HG03457 (cell line): Measurements from ENCODE around the gene C2CD4A.

Experiments used
- ATAC-seq: cut with Tn5 transposase; IDR thresholded peaks from one replicate; pipeline ENCODE4 v1.9.1; 2021; ENCODE audit warnings: moderate number of reproducible peaks; ENCODE audit not compliant: unreplicated experiment

C2CD4A gene

GRCh38 chr15:62093809-62094208 is 27.0 kb downstream of the C2CD4A start:
- no peak for ATAC-seq

DNA sequence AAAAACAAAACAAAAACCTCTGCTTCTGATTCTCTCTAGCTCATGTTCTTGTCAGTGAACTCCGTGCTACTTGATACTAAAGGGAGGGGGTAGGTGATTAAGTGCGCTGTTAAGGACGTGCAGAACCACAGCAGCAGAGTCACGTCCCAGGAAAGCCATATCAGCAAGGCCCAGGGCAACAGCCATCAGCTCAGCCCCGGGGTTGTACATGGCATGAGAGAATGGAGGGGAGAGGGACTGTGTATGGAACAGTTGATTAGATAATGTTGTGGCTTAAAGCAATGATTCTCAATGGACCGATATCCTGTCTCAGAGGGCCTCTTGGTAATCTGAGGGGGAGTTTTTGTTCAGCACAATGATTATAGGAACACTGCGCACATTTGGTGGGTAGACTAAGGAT is 27.6 kb downstream of the C2CD4A start:
- no peak for ATAC-seq

DNA sequence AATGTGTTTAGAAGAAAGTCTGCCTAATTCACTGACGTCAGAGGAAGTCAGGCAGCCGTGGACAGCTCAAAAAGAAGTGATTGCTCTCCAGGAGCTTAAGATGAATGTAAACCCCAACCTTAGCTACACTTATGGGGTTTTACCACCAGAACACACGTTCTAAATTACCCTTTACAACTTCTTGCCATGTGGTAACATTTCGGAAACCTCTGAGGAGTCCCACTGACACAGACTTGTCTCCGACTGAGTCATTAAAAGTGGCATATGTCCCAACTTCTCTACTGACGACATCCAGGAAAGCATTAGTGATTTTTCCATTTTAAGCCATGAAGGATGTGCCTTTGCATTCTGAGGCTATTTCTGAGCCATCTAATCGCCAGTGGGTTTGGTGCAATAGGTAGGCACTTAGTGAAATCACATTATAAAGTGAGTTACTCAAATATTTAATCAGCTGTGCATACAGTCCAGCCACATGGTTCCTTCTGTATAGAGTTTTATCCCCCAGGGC is 32.4 kb downstream of the C2CD4A start:
- no peak for ATAC-seq

GRCh38 chr15:62103431-62103830 is 36.7 kb downstream of the C2CD4A start:
- ATAC-seq, result no peak

GRCh38 chr15:62104401-62104800 is 37.6 kb downstream of the C2CD4A start:
- ATAC-seq, result no peak

DNA sequence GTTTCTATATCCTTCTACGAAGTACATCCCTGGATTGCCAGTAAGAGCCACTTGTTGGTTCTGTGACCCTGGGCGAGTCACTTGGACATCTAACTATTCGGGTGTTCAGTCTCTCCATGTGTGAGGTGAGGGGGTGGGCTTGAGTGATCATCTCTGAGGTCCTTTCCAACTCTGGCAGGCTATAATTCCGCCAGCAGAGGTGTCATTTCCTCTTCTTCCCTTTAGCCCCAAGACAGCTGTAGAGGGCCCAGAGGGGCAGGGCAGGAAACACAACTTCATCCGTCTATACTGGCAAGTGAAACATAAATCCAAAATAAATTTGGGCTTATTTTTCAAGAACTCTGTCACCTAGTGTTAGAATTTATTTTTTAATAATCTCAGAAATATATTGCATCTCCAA is 38.1 kb downstream of the C2CD4A start:
- no peak for ATAC-seq

- no peak for ATAC-seq
Measured at GRCh38 chr15:62105266-62105665, 38.5 kb downstream of the C2CD4A start.

- ATAC-seq, result no peak
Measured at GRCh38 chr15:62106096-62106495, 39.3 kb downstream of the C2CD4A start.

GRCh38 chr15:62107571-62108121 is 40.9 kb downstream of the C2CD4A start:
- ATAC-seq, result no peak

DNA sequence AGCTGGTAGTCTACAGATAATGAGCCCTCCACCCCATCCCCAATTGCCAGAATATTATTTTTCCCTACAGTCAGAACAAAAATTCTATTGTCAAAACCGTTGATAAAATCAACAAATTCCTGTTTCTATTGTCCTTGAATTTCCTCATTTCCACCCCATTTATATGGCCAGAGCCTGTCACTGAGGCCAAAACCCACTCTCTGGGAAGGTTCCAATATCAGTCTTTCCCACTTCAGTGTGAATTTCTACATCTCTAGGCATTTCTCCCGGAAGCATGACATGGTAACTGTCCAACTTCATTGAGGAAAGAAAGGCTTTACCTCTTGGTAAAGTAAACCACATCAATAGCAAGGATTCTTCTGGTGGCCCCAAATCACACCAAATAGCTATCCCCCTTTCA is 41.6 kb downstream of the C2CD4A start:
- ATAC-seq, result no peak

DNA sequence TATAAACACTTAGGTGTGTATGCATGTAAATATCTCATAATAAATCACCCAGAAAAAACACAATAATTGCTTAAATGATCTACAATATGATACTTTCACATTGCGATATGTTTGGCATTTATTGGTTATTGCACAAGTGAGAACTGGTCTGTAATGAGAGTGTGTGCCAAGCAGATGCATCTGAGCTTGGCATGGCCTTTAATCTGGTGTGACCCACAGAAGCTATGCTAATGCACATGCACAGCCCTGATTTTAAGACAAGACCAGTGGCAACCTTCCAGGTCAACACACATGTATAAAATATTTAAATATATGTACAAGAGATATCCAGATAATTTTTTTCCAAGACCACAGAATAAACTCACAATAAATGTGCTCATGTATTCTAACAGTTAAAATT is 42.7 kb downstream of the C2CD4A start:
- no peak for ATAC-seq

- no peak for ATAC-seq
Measured at GRCh38 chr15:62109982-62110851, 43.4 kb downstream of the C2CD4A start.

GRCh38 chr15:62112081-62112480 is 45.3 kb downstream of the C2CD4A start:
- no peak for ATAC-seq

DNA sequence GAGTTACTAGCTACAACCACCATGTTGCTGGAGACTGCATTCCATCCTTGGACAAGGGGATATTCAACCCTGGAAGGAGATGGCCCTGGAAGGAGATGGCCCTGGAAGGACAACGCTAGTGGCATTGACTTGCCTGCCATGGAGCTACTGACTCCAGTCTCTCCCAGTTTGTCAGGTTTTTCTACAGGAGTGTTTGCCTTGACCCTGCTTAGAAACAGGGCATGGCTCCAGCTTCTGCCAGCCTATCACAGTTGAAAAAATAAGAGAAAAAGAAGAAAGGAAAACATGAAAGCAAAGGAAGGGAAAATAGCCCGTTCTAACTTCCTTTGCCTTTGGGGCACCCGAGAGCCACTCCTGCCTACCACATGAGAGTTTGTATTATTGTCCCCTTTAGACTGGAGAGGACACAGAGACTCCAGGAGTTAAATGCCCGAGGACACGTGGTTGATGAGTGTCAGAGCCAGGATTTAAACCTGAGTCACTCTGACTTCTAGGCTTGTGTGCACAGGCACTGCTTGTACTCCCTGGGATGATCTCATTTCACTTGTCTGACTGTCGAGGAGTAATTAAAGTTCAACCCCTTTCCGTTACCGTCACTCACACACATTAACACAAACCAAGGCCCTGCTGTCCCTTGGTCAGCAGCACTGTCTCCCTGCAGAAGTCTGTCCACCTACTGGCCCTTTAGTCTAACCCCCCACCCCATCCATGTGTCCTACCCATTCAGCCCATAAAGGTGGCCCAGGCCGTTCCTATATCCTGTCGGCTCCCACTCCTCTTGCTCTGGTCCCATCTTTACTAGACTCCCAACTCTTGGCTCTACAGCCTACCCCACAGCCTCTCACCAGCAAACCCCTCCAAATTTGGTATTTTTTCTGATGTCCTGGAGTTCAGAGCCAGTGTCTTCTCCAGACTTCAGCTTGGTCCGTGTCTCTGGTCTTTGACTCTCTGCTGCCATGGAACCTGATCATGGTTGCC is 46.1 kb downstream of the C2CD4A start:
- ATAC-seq, result no peak

DNA sequence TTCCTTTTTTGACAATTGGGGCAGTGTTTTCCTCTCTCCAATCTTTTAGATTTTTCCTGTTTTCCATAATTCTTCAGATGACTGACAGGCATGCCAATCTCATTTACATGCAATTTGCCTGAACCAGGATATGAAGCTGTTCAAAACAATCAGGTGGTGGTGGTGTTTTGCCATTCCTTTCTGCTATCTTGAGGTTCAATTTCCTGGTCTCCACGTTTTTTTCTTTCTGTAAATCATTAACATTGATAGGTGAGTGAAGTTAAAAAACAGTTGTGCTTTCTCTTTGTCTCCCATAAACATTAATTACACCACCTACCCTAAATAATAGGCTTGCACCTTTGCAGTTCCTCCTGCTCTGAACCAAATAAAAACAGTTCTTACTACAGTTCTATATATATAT is 49.1 kb downstream of the C2CD4A start:
- ATAC-seq, result no peak

DNA sequence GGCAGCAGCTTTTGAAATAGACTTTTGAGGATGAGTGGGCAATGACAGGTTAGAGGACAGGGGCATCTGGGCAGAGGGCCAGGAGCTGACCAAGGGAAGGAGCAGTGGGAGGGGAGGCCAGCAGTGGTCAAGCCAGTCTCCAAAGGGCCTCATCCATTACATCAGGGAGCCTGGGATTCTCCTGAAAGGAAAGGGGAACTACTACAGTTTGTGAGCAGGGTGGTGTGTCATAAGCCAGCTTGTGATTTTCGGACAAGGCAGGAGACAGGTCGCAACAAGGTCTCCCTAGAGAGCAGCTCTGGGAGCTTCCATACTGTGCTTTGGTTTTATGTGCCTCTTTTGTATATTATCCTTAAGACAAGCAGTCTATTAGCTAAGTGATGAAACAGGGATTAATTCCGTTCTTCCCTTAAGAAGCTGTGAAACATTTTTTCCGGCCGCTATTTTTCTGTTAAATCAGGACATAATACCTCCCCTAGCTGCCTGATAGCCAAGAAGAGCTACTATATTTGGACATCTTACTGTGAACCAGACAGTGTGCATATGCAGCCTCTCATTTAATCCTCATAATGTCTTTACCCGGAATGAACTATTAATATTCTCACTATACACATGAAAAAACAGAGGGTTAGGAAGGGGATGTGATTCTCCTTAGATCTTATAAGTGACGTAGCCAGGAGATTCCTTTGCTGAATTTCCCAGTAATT is 51.9 kb downstream of the C2CD4A start:
- ATAC-seq, result no peak

- ATAC-seq, result no peak
Measured at GRCh38 chr15:62119227-62119864, 52.6 kb downstream of the C2CD4A start.

GRCh38 chr15:62119874-62120273 is 53.1 kb downstream of the C2CD4A start:
- no peak for ATAC-seq
